WTC11 (cell line): ENCODE results near the gene SH3PXD2A. TPM values are rescaled to one million over a fixed set of nuclear protein-coding genes. Genes with fewer than 3 reads are reported as not detected.

Experiments
- ATAC-seq: fragments of 200-7000 bp; cut with Tn5 transposase; 2 replicates; pipeline ENCODE4 v1.10.0; 2021; ENCODE audit warnings: mild to moderate bottlenecking, moderate library complexity
- CTCF ChIA-PET: fragments of 300-600 bp; sonication (Branson Sonifier 250); formaldehyde crosslinking; loops from one replicate; lab custom pipeline; 2021; ENCODE audit warnings: antibody characterized with exemption; lab: Charles Lee
- POLR2A ChIA-PET: fragments of 350-600 bp; sonication (Branson Sonifier 250); formaldehyde crosslinking; loops from one replicate; lab custom pipeline; 2021; ENCODE audit warnings: antibody characterized with exemption; lab: Charles Lee
- DNase-seq: peaks from one replicate; pipeline ENCODE4 v3.0.0; 2021; ENCODE audit warnings: low spot score
- H3K27ac Mint-ChIP-seq: 2 replicates; pipeline ENCODE4 v1.8.0; 2021; ENCODE audit warnings: mixed read lengths
- H3K27me3 Mint-ChIP-seq: 2 replicates; pipeline ENCODE4 v1.8.0; 2021; ENCODE audit warnings: low read depth, mild to moderate bottlenecking, moderate library complexity, mixed read lengths
- H3K36me3 Mint-ChIP-seq: 2 replicates; pipeline ENCODE4 v1.8.0; 2021; ENCODE audit warnings: mixed read lengths
- H3K4me1 Mint-ChIP-seq: 2 replicates; pipeline ENCODE4 v1.8.0; 2022; ENCODE audit warnings: mixed read lengths
- H3K4me3 Mint-ChIP-seq: 2 replicates; pipeline ENCODE4 v1.8.0; 2021; ENCODE audit warnings: mild to moderate bottlenecking, moderate library complexity, mixed read lengths
- H3K9me3 Mint-ChIP-seq: 2 replicates; pipeline ENCODE4 v1.8.0; 2021; ENCODE audit warnings: mixed read lengths
- AR ChIP-seq: fragments of 250-450 bp; sonication (Bioruptor Pico); IDR thresholded peaks from 2 replicates; pipeline ENCODE4 v1.9.0; 2021; ENCODE audit warnings: mild to moderate bottlenecking
- ATF3 ChIP-seq: sonication (generic); formaldehyde crosslinking; conservative IDR thresholded peaks from 2 replicates; pipeline ENCODE4 v1.8.1; 2022; ENCODE audit warnings: mild to moderate bottlenecking, missing genetic modification reagents
- ESRRA ChIP-seq: sonication (generic); formaldehyde crosslinking; IDR thresholded peaks from 2 replicates; pipeline ENCODE4 v1.8.1; 2022; ENCODE audit warnings: mild to moderate bottlenecking, missing genetic modification reagents, borderline replicate concordance
- ETV6 ChIP-seq: sonication (generic); formaldehyde crosslinking; IDR thresholded peaks from 2 replicates; pipeline ENCODE4 v1.8.1; 2022; ENCODE audit warnings: mild to moderate bottlenecking, missing genetic modification reagents
- FOXP1 ChIP-seq: sonication (generic); formaldehyde crosslinking; IDR thresholded peaks from 2 replicates; pipeline ENCODE4 v1.8.0; 2022; ENCODE audit warnings: missing genetic modification reagents, mild to moderate bottlenecking, moderate library complexity, borderline replicate concordance
- GRHL2 ChIP-seq: fragments of 250-450 bp; sonication (Bioruptor Pico); IDR thresholded peaks from 2 replicates; pipeline ENCODE4 v1.8.0; 2022; ENCODE audit warnings: mild to moderate bottlenecking, moderate library complexity; ENCODE audit not compliant: insufficient replicate concordance, severe bottlenecking
- JUN ChIP-seq: sonication (generic); formaldehyde crosslinking; IDR thresholded peaks from 2 replicates; pipeline ENCODE4 v1.8.0; 2023; ENCODE audit warnings: mild to moderate bottlenecking, missing genetic modification reagents
- KAT7 ChIP-seq: sonication (generic); formaldehyde crosslinking; IDR thresholded peaks from 2 replicates; pipeline ENCODE4 v1.8.1; 2023; ENCODE audit warnings: missing genetic modification reagents, mild to moderate bottlenecking, borderline replicate concordance
- NFATC4 ChIP-seq: fragments of 250-450 bp; sonication (Bioruptor Pico); IDR thresholded peaks from 2 replicates; pipeline ENCODE4 v1.9.0; 2021; ENCODE audit warnings: mild to moderate bottlenecking
- OVOL2 ChIP-seq: fragments of 250-450 bp; sonication (Bioruptor Pico); IDR thresholded peaks from 2 replicates; pipeline ENCODE4 v1.9.0; 2021; ENCODE audit warnings: mild to moderate bottlenecking, borderline replicate concordance
- RELA ChIP-seq: sonication (generic); formaldehyde crosslinking; IDR thresholded peaks from 2 replicates; pipeline ENCODE4 v1.8.1; 2022; ENCODE audit warnings: missing genetic modification reagents, mild to moderate bottlenecking, borderline replicate concordance
- SMAD3 ChIP-seq: sonication (generic); formaldehyde crosslinking; IDR thresholded peaks from 2 replicates; pipeline ENCODE4 v1.8.0; 2022; ENCODE audit warnings: missing genetic modification reagents, mild to moderate bottlenecking, borderline replicate concordance
- SOX15 ChIP-seq: fragments of 250-450 bp; sonication (Bioruptor Pico); IDR thresholded peaks from 2 replicates; pipeline ENCODE4 v1.9.0; 2021; ENCODE audit warnings: mild to moderate bottlenecking
- TCF7 ChIP-seq: sonication (generic); formaldehyde crosslinking; IDR thresholded peaks from 2 replicates; pipeline ENCODE4 v1.8.0; 2022; ENCODE audit warnings: mild to moderate bottlenecking, low read depth, missing genetic modification reagents, moderate library complexity
- TEAD1 ChIP-seq: sonication (generic); formaldehyde crosslinking; IDR thresholded peaks from 2 replicates; pipeline ENCODE4 v1.8.0; 2022; ENCODE audit warnings: mild to moderate bottlenecking, missing genetic modification reagents
- total RNA-seq: library from RNA; stranded (reverse); gene quantifications from 3 replicates; pipeline ENCODE4 v1.2.3, GENCODE V29; 2021
- TF ChIP-seq, protein P1 (sequence below): fragments of 250-450 bp; sonication (Bioruptor Pico); IDR thresholded peaks from 2 replicates; pipeline ENCODE4 v1.9.0; 2021; ENCODE audit warnings: moderate library complexity, mild to moderate bottlenecking, inconsistent platforms, borderline replicate concordance
- TF ChIP-seq, protein P2 (sequence below): sonication (generic); formaldehyde crosslinking; IDR thresholded peaks from 2 replicates; pipeline ENCODE4 v1.8.1; 2022; ENCODE audit warnings: mild to moderate bottlenecking, moderate library complexity, missing genetic modification reagents
- TF ChIP-seq, protein P3 (sequence below): sonication (generic); formaldehyde crosslinking; IDR thresholded peaks from 2 replicates; pipeline ENCODE4 v1.8.1; 2022; ENCODE audit warnings: missing genetic modification reagents, borderline replicate concordance
- TF ChIP-seq, protein P4 (sequence below): sonication (generic); formaldehyde crosslinking; IDR thresholded peaks from 2 replicates; pipeline ENCODE4 v1.8.0; 2023; ENCODE audit warnings: missing genetic modification reagents
- TF ChIP-seq, protein P5 (sequence below): fragments of 200-600 bp; IDR thresholded peaks from 2 replicates; pipeline ENCODE4 v1.8.0; 2022; ENCODE audit warnings: antibody characterized with exemption

Gene SH3PXD2A
- total RNA-seq, 1 experiment from 2014 or later, result 15.7 TPM

GRCh38 chr10:103587073-103587472, 268.3 kb downstream of the SH3PXD2A start:
- Mint-ChIP-seq H3K27me3 (peaks cover 42% of the 10 kb centered on the region), H3K4me1 (0 out of 2 replicates have a peak, but pooled peaks cover 2% of the 10 kb centered on the region), H3K27ac (no peak overlapping the region), H3K36me3 (no peaks in the 10 kb centered on the region), H3K4me3 (no peak overlapping the region), H3K9me3 (peaks cover 6% of the 10 kb centered on the region; the same call in 1 of the 2 replicates)
- POLR2A ChIA-PET, result no interaction called here
- TF ChIP-seq KAT7 (CRISPR knock-in tag) (no peak), SOX15 (CRISPR knock-in tag) (no peak), ESRRA (CRISPR knock-in tag) (no peak), AR (CRISPR knock-in tag) (no peak), ETV6 (CRISPR knock-in tag) (no peak), RELA (no peak), SMAD3 (CRISPR knock-in tag) (no peak), OVOL2 (CRISPR knock-in tag) (no peak), TCF7 (CRISPR knock-in tag) (no peak), TEAD1 (CRISPR knock-in tag) (no peak), ATF3 (no peak), FOXP1 (no peak), JUN (CRISPR knock-in tag) (no peak), GRHL2 (CRISPR knock-in tag) (no peak), NFATC4 (no peak)
- TF ChIP-seq, protein P1, sequence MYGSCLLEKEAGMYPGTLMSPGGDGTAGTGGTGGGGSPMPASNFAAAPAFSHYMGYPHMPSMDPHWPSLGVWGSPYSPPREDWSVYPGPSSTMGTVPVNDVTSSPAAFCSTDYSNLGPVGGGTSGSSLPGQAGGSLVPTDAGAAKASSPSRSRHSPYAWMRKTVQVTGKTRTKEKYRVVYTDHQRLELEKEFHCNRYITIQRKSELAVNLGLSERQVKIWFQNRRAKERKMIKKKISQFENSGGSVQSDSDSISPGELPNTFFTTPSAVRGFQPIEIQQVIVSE, result no peak
- TF ChIP-seq, protein P2, sequence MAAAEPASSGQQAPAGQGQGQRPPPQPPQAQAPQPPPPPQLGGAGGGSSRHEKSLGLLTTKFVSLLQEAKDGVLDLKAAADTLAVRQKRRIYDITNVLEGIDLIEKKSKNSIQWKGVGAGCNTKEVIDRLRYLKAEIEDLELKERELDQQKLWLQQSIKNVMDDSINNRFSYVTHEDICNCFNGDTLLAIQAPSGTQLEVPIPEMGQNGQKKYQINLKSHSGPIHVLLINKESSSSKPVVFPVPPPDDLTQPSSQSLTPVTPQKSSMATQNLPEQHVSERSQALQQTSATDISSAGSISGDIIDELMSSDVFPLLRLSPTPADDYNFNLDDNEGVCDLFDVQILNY, result no peak
- TF ChIP-seq, protein P3, sequence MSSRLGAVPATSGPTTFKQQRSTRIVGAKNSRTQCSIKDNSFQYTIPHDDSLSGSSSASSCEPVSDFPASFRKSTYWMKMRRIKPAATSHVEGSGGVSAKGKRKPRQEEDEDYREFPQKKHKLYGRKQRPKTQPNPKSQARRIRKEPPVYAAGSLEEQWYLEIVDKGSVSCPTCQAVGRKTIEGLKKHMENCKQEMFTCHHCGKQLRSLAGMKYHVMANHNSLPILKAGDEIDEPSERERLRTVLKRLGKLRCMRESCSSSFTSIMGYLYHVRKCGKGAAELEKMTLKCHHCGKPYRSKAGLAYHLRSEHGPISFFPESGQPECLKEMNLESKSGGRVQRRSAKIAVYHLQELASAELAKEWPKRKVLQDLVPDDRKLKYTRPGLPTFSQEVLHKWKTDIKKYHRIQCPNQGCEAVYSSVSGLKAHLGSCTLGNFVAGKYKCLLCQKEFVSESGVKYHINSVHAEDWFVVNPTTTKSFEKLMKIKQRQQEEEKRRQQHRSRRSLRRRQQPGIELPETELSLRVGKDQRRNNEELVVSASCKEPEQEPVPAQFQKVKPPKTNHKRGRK (CRISPR knock-in tag), result no peak
- TF ChIP-seq, protein P4, sequence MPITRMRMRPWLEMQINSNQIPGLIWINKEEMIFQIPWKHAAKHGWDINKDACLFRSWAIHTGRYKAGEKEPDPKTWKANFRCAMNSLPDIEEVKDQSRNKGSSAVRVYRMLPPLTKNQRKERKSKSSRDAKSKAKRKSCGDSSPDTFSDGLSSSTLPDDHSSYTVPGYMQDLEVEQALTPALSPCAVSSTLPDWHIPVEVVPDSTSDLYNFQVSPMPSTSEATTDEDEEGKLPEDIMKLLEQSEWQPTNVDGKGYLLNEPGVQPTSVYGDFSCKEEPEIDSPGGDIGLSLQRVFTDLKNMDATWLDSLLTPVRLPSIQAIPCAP (CRISPR knock-in tag), result no peak
- TF ChIP-seq, protein P5, sequence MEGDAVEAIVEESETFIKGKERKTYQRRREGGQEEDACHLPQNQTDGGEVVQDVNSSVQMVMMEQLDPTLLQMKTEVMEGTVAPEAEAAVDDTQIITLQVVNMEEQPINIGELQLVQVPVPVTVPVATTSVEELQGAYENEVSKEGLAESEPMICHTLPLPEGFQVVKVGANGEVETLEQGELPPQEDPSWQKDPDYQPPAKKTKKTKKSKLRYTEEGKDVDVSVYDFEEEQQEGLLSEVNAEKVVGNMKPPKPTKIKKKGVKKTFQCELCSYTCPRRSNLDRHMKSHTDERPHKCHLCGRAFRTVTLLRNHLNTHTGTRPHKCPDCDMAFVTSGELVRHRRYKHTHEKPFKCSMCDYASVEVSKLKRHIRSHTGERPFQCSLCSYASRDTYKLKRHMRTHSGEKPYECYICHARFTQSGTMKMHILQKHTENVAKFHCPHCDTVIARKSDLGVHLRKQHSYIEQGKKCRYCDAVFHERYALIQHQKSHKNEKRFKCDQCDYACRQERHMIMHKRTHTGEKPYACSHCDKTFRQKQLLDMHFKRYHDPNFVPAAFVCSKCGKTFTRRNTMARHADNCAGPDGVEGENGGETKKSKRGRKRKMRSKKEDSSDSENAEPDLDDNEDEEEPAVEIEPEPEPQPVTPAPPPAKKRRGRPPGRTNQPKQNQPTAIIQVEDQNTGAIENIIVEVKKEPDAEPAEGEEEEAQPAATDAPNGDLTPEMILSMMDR, result no peak
- no peak for ATAC-seq
- no peak for DNase-seq
- CTCF ChIA-PET, result no interaction called here
